Upper lobe of left lung (tissue), 4 donors: ENCODE results near the gene RAB34.

Experiments
- POLR2A ChIP-seq, 4 donors: fragments of 450-650 bp; IDR thresholded peaks; one replicate each; pipeline ENCODE4 v1.5.1; 2016 to 2017; ENCODE audit warnings: antibody characterized with exemption in 4 of 4, mild to moderate bottlenecking in 2 of 4
- POLR2AphosphoS5 ChIP-seq, 2 donors: sonication (generic); formaldehyde crosslinking; IDR thresholded peaks; one replicate each; pipeline ENCODE4 v1.5.1; 2017; ENCODE audit warnings: antibody characterized with exemption in 2 of 2
- TF ChIP-seq, protein P1 (sequence below), 6 experiments: fragments of 450-650 bp in 4 of 6; fragments of 200-600 bp in 2 of 6; sonication (generic) in 2 of 6; IDR thresholded peaks; one replicate each; pipeline ENCODE4 v1.5.1; 2016 to 2019; ENCODE audit warnings: antibody characterized with exemption in 6 of 6

GRCh38 chr17:28685366-28685765 is 32.3 kb downstream of the RAB34 start:
- TF ChIP-seq, protein P1, sequence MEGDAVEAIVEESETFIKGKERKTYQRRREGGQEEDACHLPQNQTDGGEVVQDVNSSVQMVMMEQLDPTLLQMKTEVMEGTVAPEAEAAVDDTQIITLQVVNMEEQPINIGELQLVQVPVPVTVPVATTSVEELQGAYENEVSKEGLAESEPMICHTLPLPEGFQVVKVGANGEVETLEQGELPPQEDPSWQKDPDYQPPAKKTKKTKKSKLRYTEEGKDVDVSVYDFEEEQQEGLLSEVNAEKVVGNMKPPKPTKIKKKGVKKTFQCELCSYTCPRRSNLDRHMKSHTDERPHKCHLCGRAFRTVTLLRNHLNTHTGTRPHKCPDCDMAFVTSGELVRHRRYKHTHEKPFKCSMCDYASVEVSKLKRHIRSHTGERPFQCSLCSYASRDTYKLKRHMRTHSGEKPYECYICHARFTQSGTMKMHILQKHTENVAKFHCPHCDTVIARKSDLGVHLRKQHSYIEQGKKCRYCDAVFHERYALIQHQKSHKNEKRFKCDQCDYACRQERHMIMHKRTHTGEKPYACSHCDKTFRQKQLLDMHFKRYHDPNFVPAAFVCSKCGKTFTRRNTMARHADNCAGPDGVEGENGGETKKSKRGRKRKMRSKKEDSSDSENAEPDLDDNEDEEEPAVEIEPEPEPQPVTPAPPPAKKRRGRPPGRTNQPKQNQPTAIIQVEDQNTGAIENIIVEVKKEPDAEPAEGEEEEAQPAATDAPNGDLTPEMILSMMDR (IDR thresholded peaks at IDR 0.05), result no peak
- TF ChIP-seq POLR2A (IDR thresholded peaks at IDR 0.05), result no peak
- no peak for TF ChIP-seq POLR2AphosphoS5 (IDR thresholded peaks at IDR 0.05)
